GM10248 (cell line): ENCODE data around the gene ZNF418.
A peak's percentile ranks its signal among the peaks of the same experiment; 100 is the strongest.
"Not testable (repeated sequence)": the region's sequence is repeated elsewhere in the genome, so short reads cannot be mapped to it uniquely, and the experiment has no call there.

ENCODE experiments used
- CTCF ChIA-PET: fragments of 300-600 bp; sonication (Branson Sonifier 250); formaldehyde crosslinking; extraction: SDS; loops from one replicate; lab custom pipeline; 2021; ENCODE audit warnings: antibody characterized with exemption; lab: Yijun Ruan, JAX
- POLR2A ChIA-PET: fragments of 350-650 bp; sonication (Branson Sonifier 250); formaldehyde crosslinking; extraction: SDS; loops from one replicate; lab custom pipeline; 2020; ENCODE audit warnings: antibody characterized with exemption; lab: Yijun Ruan, JAX
- DNase-seq: peaks from one replicate; pipeline ENCODE4 v3.0.0; 2012; ENCODE audit errors: extremely low spot score
- TF ChIP-seq, protein P1 (sequence below): IDR thresholded peaks from 2 replicates; pipeline ENCODE4 v1.5.1; 2012; ENCODE audit warnings: mild to moderate bottlenecking, low read depth; ENCODE audit errors: extremely low read depth, missing control alignments, control extremely low read depth

The ZNF418 gene

GRCh38 chr19:57900311-57900710 is 34.9 kb downstream of the ZNF418 start:
- POLR2A ChIA-PET = no interaction called here
- no peak for DNase-seq
- TF ChIP-seq, protein P1, sequence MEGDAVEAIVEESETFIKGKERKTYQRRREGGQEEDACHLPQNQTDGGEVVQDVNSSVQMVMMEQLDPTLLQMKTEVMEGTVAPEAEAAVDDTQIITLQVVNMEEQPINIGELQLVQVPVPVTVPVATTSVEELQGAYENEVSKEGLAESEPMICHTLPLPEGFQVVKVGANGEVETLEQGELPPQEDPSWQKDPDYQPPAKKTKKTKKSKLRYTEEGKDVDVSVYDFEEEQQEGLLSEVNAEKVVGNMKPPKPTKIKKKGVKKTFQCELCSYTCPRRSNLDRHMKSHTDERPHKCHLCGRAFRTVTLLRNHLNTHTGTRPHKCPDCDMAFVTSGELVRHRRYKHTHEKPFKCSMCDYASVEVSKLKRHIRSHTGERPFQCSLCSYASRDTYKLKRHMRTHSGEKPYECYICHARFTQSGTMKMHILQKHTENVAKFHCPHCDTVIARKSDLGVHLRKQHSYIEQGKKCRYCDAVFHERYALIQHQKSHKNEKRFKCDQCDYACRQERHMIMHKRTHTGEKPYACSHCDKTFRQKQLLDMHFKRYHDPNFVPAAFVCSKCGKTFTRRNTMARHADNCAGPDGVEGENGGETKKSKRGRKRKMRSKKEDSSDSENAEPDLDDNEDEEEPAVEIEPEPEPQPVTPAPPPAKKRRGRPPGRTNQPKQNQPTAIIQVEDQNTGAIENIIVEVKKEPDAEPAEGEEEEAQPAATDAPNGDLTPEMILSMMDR = no peak
- CTCF ChIA-PET = no interaction called here

DNA sequence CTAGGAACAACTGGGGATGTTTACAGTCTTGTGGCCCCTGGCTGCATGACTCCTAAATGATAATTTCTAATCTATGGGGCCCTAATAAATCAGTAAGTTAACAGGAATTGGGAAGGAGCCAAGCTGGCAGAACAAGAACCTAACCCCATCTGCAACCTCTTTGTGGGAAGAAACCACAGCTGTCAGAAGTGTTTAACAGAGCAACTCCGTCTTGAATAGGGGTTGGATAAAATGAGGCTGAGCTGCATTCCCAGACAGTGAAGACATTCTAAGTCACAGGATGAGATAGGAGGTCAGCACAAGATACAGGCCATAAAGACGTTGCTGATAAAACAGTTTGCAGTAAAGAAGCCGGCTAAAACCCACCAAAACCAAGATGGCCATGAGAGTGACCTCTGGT is 44.5 kb downstream of the ZNF418 start:
- CTCF ChIA-PET, DNase-seq, POLR2A ChIA-PET: not testable (repeated sequence)

GRCh38 chr19:57888560-57889231 is 46.5 kb downstream of the ZNF418 start, which contains the start of gene ZNF814:
Gene ZNF814 (minus strand): TSS chr19:57889037. CDS start chr19:57888802, 235 bp downstream.
- peak; percentile 74 for DNase-seq
- ChIA-PET POLR2A (no interaction called here), CTCF (interaction anchor here (0.8 to 2.2 kb wide), 5 partner anchors 15 to 28 kb away, joined by 3 to 8 read pairs (median 3); partner anchors contain the start of gene ZNF417)
- TF ChIP-seq, protein P1 = peak; percentile 9

DNA sequence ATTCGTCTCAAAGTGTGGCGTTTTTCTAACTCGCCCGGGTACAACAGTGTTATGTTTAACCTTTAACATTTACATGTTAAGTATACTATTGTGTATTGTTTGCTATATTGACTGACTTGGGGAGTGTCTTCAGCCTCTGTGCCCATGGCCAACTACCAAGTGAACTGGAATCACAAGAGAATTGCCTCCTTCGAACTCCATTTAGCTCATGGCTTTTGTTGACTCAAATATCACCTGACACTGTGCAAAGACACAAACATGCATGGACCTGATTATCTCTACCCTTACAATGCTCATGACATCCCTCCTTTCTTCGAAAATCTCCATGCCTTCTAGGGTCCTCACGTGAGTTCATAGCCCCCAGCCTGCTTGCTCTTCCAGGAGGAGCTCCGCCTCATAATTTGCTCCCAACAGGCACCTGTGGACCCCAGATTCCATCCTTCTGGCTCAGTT is 47.1 kb downstream of the ZNF418 start:
- CTCF ChIA-PET = interaction anchor here (0.8 to 2.2 kb wide), 7 partner anchors 11 to 41 kb away, joined by 3 to 8 read pairs (median 3); partner anchors contain the start of gene ZNF417
- POLR2A ChIA-PET = no interaction called here
- peak; percentile 22 for DNase-seq
- TF ChIP-seq, protein P1 = no peak

DNA sequence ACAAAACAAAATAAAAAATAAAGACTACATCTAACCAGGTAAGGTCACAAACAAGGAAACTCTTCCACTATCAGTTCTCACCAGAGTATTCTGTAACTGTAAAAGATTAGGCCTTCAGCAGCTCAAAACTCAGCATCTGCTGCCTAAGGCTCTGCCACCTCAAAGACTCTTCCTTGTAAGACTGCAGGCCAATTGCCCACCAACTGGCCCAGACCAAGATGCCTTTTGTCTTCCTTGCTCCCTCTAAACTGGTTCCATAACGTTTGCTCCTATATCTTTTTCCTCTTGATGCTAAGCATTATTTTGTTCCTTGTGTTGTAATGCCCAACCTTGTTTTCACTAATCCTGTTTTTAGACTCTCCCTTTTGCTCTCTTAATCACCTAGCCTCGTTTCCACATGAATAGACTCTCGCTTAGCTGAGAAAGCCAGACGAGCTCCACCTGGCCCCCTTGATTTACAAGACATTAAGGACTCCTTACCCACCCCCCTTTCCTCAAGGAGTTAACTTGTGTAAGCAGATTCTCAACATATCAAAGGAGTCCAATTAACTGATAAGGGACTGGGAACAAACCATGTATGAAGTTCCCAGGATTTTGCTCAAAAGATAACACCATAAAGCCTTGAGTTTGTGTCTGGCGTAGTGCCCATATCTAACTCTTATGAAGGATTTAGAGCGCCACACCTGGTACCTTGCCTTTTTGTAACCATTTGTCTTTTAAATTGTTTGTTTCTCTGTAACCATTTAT is 47.8 kb downstream of the ZNF418 start:
- ChIA-PET CTCF (interaction anchor here (0.8 to 2.2 kb wide), 5 partner anchors 12 to 40 kb away, joined by 3 to 8 read pairs (median 3); no protein-coding TSS in a partner anchor), POLR2A (no interaction called here)
- DNase-seq = no peak
- TF ChIP-seq, protein P1 = no peak

- ChIA-PET CTCF (no interaction called here), POLR2A (no interaction called here)
- TF ChIP-seq, protein P1 = no peak
- DNase-seq = no peak
Observed at GRCh38 chr19:57886046-57886445, 49.2 kb downstream of the ZNF418 start.

DNA sequence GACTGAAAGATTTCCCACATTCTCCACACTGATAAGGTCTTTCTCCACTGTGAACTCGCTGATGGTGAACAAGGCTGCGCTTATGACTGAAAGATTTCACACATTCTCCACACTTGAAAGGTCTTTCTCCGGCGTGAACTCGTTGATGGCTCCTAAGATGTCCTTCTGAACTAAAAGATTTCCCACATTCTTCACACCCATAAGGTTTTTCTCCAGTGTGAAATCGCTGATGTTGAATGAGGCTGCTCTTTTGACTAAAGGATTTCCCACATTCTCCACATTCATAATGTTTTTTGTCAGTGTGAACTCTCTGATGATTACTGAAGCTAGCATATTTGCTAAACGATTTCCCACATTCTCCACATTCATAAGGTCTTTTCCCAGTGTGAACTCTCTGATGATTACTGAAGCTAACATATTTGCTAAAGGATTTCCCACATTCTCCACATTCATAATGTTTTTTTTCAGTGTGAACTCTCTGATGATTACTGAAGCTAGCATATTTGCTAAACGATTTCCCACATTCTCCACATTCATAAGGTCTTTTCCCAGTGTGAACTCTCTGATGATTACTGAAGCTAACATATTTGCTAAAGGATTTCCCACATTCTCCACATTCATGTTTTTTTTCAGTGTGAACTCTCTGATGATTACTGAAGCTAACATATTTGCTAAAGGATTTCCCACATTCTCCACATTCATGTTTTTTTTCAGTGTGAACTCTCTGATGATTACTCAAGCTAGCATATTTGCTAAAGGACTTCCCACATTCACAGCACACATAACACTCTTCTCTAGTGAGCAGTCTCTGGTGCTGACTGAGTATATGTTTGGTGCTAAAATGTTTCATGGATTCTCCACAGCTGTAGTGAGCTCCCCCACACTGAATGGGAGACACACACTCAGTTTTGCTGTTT is 61.1 kb downstream of the ZNF418 start:
- POLR2A ChIA-PET, DNase-seq: not testable (repeated sequence)

More for the DNA sequence above, 61.1 kb downstream of the ZNF418 start:
- CTCF ChIA-PET = not testable (repeated sequence)
